ENCODE data around the gene SNTN.

GRCh38 chr3:63679186-63679585 is 26.7 kb downstream of the SNTN start:
- TF ChIP-seq CEBPB (IDR thresholded peaks at IDR 0.05) (no peak), RAD21 (IDR thresholded peaks at IDR 0.05; ENCODE audit: low read depth) (no peak), TAF1 (IDR thresholded peaks at IDR 0.05; ENCODE audit: low read depth) (no peak), TEAD4 (IDR thresholded peaks at IDR 0.05) (no peak), EP300 (IDR thresholded peaks at IDR 0.05; ENCODE audit: borderline replicate concordance) (no peak)
- TF ChIP-seq, protein P1, sequence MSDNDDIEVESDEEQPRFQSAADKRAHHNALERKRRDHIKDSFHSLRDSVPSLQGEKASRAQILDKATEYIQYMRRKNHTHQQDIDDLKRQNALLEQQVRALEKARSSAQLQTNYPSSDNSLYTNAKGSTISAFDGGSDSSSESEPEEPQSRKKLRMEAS (IDR thresholded peaks at IDR 0.05): no peak
